Measurements from ENCODE around the gene IGSF6.
"Not testable (repeated sequence)": the region's sequence is repeated elsewhere in the genome, so short reads cannot be mapped to it uniquely, and the experiment has no call there.

IGSF6 gene

GRCh38 chr16:21652453-21652852, at the start of gene IGSF6:
Gene IGSF6, minus strand, starts transcription at chr16:21652608. Its CDS starts 10 bp downstream, at chr16:21652598.
- DNase-seq = peak; percentile 55

- DNase-seq = no peak
Observed at GRCh38 chr16:21701271-21701670, 48.9 kb upstream of the IGSF6 start.

DNA sequence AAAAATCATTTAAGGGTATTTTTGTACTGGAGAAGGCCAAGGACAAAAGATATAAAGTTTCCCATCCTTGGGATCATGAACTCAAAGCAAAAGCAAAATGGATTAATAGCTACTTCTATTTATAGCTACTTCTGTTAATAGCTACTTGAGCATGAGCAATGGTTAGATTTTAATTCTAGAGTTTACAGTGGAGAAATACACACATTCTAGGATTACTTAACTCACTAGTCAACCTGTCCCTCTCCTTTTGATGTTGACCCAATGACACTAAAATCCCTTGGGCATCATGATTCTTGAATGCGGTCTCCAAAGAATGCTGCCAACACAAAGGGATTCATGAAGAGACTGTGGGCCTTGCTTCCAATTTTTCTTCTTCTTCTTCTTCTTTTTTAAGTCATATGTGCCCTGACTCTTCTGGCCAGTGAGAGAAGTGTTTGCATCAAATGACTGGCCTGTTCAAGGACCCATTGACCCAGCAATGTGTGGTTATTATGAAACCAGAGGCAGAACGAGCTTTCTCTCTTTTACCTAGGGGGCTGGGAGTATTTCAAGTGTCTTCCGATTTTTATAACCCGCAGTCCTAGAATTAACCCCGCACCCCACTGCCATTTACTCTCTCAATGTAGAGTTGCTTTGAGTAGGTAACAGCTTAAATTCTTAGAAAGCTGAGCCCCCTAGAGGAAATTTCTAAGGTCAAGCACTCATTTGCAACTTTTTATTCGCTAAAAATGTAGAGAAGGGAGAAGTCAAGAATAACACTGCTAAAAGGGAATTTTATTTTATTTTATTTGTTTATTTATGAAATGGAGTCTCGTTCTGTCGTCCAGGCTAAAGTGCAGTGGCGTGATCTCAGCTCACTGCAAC, 46.0 kb upstream of the IGSF6 start:
- no peak for DNase-seq

- DNase-seq = no peak
Observed at GRCh38 chr16:21697032-21697431, 44.6 kb upstream of the IGSF6 start.

DNA sequence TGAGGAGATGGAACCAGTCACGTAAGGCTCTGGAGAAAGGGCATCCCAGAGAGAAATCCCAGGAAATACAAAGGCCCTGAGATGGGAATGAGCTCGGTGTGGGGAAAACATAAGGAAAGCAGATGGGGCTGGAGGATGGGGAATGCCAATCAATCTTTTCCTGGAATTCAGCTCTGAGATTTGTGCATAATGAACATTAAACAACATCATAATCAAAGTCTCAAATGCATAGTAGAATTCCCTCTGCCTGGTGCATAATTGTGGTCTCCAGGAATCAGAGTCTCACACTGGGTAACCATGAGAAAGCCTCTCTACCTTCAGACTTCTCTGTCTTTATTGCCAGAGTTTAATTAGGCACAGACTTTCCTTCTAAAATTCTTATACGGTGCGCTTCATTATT, 42.2 kb upstream of the IGSF6 start:
- DNase-seq = no peak

DNA sequence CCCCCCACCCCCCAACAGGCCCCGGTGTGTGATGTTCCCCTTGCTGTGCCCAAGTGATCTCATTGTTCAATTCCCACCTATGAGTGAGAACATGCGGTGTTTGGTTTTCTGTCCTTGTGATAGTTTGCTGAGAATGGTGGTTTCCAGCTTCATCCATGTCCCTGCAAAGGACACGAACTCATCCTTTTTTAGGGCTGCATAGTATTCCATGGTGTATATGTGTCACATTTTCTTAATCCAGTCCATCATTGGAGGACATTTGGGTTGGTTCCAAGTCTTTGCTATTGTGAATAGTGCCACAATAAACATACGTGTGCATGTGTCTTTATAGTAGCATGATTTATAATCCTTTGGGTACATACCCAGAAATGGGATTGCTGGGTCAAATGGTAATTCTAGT, 38.6 kb upstream of the IGSF6 start:
- not testable (repeated sequence) for DNase-seq

GRCh38 chr16:21689107-21689506, 36.7 kb upstream of the IGSF6 start:
- DNase-seq = no peak

- DNase-seq = no peak
Observed at GRCh38 chr16:21685034-21685455, 32.6 kb upstream of the IGSF6 start.

DNA sequence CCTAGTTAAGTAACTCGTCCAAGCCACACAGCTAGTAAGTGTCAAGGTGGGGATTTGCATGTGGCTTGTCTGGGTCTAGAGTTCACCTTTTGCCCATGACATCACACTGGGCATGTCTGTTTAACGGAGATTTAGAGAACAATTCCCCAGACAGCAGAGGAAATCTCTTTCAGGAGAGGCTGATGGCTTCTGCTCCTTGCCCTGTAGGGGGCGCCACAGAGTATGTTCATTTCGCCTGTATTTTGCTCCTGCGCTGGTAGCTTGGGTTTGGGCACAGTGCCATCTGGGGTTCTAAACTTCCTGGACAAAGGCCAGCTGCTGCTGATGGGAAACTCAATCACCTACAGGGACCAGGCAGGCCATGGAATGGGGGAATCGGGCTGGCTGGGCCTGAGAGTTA, 31.8 kb upstream of the IGSF6 start:
- DNase-seq = no peak

DNA sequence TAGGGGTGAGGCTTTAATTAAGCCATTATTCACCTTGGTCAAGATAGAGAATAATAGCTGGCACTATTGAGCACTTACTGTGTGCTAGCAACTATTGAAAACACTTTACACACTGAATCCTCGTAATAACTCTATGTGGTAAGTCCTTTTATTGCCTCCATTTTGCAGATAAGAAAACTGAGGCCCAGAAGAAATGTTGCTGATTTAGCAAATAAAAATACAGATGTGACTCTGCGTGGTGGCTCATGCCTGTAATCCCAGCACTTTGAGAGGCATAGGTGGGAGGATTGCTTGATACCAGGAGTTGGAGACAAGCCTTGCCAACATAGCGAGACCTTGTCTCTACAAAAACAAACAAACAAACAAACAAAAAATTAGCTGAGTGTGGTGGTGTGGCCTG, 30.8 kb upstream of the IGSF6 start:
- DNase-seq = no peak

DNA sequence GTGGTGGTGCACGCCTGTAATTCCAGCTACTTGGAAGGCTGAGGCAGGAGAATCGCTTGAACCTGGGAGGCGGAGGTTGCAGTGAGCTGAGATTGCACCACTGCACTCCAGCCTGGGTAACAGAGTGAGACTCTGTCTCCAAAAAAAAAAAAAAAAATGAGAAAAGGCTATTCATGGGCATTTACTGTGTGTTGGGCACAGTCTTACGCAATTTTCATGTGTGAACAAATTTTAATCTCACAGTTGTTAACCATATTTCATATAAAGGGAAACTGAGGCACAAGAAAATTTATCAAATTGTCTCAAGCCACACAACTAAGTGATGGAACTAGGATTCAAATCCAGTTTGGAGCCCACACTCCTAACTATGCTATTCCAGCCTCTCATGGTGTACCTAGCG, 28.3 kb upstream of the IGSF6 start:
- DNase-seq = not testable (repeated sequence)

GRCh38 chr16:21674456-21674855, 22.0 kb upstream of the IGSF6 start:
- not testable (repeated sequence) for DNase-seq

DNA sequence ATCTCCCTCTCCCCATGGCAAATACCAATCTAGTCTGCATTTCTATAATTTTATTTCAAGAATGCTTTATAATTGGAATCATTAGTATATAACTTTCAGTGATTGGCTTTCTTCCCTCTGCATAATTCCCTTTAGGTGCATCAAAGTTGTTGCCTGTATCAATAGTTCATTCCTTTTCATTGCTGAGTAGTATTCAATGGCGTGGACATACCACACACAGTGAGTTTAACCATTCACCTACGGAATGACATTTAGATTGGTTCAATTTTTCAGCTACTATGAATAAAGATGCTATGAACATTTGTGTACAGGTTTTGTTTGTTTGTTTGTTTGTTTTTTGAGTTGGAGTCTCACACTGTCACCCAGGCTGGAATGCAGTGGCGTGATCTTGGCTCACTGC, 21.1 kb upstream of the IGSF6 start:
- DNase-seq = no peak

DNA sequence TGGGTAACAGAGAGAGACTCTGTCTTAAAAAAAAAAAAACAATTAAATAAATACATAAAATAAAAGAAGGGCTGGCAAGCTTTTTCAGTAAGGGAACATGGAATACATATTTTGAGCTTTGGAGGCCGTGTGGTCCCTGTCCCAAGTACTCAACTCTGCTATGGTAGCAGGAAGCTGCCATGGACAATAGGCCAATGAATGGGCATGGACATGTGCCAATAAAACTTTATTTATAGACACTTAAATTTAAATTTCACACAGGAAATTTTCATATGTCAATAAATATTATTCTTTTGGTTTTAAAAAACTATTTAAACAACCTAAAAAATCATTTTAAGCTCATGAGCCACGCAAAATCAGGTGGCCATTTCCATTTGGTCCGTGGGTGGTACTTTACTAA, 15.2 kb upstream of the IGSF6 start:
- DNase-seq = no peak

- DNase-seq = no peak
Observed at GRCh38 chr16:21666772-21667171, 14.4 kb upstream of the IGSF6 start.

- DNase-seq = no peak
Observed at GRCh38 chr16:21664801-21665492, 12.5 kb upstream of the IGSF6 start.

- DNase-seq = no peak
Observed at GRCh38 chr16:21663889-21664647, 11.7 kb upstream of the IGSF6 start, which contains the start of gene OTOA. Gene OTOA, plus strand, starts transcription at chr16:21663968. Its CDS starts 14,547 bp downstream, at chr16:21678515.

DNA sequence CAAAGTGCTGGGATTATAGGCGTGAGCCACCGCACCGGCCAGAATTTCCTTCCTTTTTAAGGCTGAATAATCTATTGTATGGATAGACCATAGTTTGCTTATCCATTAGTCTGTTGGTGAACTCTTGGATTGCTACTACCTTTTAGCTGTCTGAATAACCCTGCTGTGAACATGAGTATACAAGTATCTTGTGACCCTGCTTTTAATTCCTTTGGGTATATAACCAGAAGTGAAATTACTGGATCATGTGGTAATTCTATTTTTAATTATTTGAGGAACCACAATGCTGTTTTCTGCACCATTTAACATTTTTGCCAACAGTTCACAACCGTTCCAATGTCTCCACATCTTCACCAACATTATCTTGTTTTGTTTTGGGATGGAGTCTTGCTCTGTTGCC, 6.7 kb upstream of the IGSF6 start:
- peak; percentile 85 for DNase-seq

DNA sequence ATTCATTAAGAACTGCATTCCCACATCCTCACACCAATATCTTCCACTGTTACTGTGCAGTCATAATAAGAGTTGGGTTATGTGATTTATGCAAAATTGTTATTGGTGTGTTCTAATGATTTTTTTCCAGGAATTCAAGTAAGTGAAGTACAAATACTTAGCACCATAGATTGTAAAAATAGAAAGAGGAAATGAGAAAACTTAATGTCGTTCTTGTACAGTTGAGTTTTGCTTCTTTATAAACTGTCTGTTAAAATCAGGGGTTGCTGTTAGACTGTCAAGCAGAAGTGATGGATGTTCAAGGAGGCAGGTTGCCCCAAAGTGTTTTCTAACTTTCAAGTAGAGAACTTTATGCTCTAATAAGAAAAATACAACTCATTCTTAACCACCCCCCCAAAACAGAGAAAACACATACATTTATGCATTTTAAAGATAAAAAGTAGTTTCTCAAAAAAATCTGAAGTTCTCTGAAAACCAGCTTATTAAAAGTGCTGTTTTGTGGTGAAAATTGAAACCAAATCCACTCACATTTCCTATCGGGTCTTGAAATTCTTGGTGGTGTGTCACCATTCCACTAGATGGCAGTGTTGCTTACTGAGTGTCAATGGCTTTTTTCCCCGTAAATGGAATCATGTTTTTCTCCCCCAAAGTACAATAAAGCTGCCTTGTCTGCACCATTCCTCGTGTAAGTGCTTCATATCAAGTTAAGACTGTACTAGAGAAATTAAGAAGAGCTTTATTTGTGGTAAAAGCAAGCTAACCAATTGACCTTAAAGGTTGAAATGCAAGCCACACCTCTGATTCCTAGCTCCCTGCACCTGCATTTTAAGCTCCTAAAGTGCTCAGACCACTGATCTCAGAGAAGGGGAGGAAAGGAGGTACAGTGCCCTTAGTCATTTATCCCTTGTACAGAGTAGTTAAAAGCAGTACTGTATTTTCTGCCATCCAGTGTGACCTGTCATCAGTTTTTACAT, 4.7 kb upstream of the IGSF6 start:
- peak; percentile 89 for DNase-seq

GRCh38 chr16:21654881-21655280, 2.5 kb upstream of the IGSF6 start:
- DNase-seq = no peak

DNA sequence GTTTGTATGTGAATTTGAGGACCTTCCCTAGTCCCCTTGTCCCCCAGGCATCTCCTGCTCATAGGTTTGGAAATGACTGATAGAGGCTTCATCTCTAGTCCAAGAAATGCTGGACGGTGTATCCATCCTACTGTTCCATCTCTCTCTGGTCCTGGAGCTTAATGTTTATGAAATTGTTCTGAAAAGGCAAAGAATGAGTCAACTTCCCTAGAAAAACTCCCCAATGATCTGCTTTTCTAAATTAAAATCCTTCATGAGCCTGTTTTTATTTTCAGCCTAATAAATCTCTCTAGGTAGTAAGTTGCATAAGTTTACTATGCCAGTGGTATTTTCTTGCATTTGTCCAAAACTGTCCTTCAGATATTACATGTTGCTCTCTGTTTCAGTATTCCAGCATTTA, 2.1 kb upstream of the IGSF6 start:
- no peak for DNase-seq

GRCh38 chr16:21653571-21653970, 1.2 kb upstream of the IGSF6 start:
- DNase-seq = no peak
